COR-L47 (cell line): ENCODE data around the gene DENND4A.
"Not testable (repeated sequence)": the region's sequence is repeated elsewhere in the genome, so short reads cannot be mapped to it uniquely, and the experiment has no call there.

ENCODE experiments used
- DNase-seq: peaks from one replicate; lab custom pipeline; 2025; lab: John Stamatoyannopoulos, UW

Gene DENND4A

DNA sequence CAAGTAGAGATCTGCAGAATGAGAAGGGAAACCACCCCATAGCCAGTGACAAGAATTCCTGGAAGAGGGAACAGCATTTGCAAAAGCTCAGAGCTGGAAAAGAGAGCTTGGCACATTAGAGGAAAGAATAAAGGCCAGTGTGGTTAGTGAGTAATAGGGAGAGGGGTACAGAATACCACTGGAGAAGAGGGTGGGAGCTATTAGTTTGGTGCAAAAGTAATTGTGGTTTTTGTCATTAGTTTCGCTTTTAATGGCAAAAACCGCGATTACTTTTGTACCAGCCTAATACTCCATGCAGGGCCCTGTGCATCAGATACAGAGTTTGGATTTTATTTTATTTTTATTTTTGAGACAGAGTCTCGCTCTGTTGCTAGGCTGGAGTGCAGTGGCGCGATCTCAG lies 160.6 kb downstream of the DENND4A start:
- DNase-seq, result no peak

DNA sequence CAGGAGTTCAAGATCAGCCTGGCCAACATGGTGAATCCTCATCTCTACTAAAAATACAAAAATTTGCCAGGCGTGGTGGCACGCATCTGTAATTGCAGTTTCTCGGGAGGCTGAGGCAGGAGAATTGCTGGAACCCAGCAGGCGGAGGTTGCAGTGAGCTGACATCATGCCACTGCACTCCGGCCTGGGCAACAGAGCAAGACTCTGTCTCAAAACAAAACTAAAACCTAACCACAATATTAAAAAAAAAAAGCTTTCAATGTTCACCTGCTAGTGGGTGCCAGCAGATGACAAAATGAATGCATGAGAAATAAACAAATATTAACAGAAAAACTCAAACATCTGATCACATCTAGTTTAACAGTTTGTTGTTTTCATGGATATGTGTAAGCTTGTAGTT lies 161.3 kb downstream of the DENND4A start:
- DNase-seq, result no peak

DNA sequence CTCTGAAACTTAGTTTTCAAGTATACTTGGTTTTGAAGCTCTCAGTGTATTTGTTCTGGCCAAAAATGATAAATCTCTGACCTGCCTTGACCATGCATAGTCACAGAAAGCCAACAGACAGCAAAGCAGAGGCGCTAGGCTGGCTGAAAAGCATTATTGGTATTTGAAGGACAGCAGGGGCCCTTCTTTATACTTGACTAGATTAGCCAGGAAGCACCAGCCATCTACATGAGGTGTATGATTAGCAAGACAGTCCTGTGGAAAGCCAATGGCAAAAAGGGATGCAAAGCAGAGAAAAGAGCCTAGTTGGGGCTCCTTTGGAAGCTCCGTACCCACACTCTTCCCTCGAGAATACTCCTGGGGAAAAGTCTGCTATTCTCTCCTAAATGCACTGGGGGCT lies 162.5 kb downstream of the DENND4A start:
- no peak for DNase-seq

DNA sequence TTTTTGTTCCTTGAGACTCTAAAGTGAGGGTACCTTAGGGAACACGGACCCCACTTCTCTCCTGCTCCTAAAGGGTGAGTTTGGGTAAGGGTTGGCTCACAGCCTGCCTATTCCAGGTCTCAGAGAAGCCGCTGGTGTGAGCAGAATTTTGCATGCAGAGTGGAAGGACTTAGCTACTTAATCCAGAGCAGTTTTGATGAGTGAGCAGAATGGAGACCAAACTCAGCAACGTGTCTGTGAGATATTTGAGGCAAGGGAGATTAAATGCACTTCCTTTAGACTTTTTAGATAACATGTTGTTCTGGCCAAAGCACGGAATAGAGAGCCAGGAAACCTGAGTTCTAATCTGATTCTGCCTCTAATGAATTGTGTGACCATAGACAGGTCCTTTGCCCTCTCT lies 165.2 kb downstream of the DENND4A start:
- DNase-seq, result no peak

DNA sequence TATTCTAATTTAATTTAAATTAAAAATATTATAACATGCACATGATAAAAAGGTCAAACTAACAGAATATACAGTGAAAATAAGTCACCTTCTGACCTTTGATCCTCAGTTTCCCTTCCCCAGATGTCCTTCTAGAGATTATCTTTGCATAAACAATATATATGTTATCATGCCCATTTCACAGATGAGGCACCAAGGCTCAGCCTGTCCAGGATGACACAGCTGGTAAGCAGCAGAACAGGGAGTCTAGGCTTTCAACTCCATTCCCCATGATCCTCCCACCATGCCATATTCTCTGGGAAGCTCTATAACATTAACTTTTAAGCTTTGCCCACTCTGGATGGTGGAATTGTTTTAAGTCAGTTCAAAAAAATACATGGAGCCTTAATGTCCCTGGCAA lies 169.0 kb downstream of the DENND4A start:
- DNase-seq, result no peak

DNA sequence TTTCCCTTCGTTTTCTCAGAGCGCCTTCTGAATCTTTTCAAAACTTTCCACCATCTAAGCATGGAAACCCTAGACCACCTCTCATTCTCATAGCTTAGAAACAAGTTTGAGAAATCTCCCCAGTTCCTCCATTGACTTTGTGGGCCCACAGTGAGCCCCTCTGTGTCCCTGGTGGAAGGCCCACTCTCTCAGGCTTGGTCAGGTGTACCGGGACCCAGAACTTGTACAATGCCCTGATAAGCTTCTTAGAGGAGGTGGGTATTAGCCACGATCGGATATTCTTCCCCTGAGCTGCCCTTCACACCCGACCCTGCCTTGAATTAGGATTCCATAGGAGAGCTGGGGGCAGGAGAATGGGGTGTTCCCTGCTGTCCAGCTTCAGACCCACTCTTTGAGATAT lies 170.5 kb downstream of the DENND4A start, which contains the start of gene SLC24A1:
TSS of gene SLC24A1 (plus strand) at position 301 of the 400 bp plus-strand sequence. CDS start 2,143 bp downstream, outside the sequence.
- DNase-seq, result no peak

DNA sequence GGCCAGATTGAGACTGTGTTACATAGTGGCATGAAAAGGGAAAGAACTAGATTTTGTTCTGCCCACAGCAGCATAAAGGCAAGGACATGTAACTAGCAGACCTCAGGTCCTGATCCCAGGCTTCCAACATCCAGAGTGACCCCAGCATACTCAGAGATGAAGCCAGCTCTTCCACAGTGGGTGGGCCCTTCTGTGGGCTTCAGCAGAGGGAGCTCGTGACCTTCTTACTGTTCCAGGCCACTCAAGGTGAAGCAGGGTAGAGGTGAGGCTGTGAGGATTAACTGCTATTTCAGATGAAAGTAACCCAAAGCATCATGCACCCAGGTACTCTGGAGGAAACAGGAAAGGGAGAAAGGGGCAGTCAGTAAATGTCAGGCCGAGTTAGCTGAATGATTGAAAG lies 171.3 kb downstream of the DENND4A start:
- no peak for DNase-seq

DNA sequence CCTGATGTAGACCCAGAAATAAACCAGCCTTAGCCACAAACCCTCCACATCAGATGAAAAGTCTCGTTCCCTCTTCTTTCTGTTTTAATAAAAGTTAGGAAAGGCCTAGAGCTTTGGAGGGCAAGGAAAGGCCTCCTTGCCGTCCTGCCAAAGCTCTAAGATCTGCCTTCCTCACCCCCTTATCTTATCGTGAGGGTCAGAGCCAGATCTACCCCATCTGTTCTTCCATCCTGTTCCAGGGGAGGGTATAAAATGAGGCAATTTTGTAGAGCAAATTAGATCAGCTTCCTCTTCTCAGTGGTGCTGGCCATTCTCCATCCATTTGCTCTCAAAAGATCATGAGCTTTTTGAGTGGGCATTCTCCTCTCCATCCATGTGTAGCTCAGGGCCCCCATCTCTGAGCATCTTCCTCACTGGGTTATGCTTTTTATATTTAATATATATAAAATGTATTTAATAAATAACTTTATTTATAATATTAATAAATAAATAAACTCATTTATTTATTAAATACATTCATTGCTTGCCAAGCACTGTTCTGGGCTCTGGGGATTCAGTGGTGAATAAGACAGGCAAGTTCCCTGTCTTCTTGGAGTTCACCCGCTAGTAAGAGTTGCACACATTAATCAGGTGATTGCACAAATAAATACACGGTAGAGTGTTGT lies 172.3 kb downstream of the DENND4A start:
- no peak for DNase-seq

DNA sequence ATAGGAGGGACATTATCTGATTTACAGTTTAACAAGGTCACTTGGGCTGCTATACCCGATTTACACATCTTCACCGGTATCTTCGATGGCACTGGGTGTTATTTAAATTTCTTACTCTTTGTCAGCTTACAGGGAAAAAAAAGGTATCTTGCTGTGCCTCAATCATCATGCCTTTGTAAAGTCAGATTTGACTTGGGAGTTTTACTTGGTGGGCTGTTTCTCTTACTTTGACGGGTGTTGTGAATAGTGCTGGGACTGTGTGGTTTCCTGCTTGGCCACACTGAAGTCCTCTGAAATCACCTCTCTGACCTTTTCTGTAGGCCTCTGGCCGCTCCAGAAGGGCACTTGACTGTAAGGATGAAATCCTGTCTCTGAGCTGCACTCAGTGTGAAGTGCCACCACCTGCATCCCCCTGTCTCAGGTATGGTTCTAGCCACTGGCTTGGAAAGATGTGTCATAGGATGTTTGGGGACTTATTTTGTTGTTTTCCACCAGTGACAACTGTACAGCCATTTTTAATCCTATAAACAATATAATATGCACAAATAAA lies 173.5 kb downstream of the DENND4A start:
- DNase-seq, result no peak

DNA sequence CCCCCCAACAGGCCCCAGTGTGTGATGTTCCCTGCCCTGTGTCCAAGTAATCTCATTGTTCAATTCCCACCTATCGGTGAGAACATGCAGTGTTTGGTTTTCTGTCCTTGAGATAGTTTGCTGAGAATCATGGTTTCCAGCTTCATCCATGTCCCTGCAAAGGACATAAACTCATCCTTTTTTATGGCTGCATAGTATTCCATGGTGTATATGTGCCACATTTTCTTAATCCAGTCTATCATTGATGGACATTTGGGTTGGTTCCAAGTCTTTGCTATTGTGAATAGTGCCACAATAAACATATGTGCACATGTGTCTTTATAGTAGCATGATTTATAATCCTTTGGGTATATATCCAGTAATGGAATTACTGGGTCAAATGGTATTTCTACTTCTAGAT lies 176.2 kb downstream of the DENND4A start:
- DNase-seq, result not testable (repeated sequence)

DNA sequence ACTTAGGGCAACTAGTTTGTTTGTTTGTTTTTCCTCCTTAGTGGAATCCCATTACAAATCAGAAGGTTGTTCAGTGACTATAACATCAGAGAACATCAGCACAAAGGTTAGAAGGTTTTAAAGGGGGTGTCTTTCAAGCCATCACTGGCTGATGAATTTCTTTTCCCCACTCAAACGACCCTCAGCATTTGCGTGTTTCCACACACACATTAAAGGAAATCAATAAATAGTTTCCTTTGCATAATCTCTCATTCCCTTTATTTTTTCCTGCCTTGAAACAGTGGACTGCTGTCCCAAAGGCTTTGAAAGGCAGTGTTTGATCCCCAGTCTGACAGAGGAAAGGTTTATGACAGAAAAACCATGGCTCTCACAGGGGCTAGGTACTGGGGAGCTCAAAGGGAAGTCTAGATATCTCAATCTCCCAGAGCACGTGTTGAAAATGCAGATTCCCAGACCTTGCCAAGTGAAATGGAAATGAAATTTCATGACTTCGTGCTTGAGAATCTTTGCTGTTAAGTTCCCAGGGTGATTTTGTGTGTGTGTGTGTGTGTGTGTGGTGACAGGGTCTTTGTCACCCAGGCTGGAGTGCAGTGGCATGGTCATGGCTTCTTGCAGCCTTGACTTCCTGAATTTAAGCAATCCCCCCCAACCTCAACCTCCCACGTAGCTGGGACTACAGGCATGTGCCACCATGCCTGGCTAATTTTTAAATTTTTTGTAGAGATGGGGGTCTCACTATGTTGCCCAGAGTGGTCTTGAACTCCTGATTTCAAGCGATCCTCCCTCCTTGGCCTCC lies 178.9 kb downstream of the DENND4A start:
- DNase-seq, result no peak

DNA sequence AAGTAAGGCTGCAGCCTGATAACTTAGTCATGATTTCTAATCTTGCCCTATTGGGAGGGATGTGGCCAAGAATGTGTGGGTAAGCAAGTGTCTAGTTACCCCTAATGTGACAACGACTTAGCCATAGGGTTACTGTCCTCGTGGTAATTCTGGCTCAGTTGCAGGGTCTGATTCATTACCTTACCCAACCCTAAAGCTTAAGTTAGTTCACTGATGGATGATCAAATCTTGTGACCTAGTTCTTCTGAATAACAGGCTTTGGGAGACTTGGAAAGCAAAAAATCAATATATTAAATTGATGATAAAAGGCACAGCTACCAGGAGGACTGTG lies 179.5 kb downstream of the DENND4A start:
- no peak for DNase-seq

DNA sequence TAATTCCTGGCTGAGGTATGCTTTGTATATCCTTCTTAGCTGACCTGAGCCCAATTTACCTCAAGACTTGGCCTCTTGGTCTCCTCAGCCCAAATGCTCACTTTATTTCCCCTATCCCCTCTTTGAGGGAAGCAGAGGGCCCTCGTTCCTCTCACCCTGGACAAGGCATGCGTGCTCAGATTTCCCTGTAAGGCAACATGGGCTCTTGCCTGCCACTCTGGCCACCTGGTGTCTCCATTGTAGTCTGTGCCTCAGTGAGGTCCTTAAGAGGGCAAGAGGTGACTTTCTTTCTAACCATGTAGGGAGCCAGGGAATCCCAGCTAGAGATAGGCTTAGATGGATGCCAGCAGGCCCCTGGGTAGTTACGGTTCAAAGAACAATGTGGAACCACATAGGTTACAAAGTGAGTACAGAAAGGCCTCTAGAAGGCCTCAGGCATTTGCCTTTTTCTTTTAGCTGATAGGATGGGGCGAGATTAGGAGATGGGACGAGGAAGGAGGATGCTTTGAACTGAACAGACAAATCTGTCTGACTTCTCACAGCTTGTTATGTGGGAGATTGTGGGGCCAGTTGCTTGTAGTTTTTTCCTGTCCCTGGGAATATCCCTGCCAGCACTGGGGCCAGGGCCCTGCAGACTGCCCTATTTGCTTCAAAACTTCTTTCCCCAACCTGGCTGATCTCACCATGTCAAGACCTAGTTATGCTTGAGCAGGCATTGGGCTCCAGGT lies 180.0 kb downstream of the DENND4A start:
- no peak for DNase-seq

DNA sequence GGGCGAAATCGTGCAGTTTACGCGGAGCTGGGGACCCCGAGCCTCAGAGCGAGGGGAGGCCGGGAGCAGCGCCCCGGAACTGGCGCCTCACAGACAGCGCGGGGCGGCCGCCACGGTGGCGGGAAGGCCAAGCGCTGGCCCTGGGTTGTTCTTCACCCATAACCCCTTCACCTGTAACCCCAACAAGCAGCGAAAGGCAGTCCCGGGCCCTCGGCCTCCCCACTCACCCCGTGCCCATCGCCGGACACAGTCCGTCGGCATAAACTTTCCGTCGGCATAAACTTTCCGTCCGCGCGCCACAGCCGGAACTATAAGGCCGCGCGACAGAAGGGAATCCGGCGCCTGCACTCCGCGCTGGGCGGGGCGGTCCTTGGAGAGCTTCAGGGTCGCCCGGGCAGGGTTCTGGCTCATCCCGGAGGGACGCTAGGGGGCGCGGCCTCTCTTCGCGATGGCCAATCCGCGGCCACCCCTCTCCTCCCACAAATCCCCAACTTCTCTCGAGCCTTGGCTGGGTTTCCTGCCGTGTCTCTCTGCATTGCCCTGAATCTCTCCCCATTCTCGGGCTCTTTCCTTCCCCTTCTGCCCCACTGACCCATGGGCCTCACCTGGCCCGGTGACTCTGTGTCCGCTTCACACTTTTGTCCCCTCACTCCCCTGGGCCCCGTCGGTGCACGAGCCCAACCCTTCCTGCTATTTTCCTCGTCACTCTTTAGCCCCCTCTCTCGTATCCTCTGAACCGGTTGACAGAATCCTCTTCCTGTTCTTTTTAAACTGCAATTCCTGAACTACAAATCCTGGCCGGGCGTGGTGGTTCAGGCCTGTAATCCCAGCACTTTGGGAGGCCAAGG lies 181.0 kb downstream of the DENND4A start, which contains the start of gene INTS14:
TSS of gene INTS14 (minus strand) at position 261 of the 848 bp plus-strand sequence. CDS start 3,751 bp downstream, outside the sequence.
- DNase-seq, result peak; percentile 97
